ENCODE measurements around the gene OR10AG1. TPM values are rescaled to one million over a fixed set of nuclear protein-coding genes. Genes with fewer than 3 reads are reported as not detected.

OR10AG1 gene
- total RNA-seq = not detected

DNA sequence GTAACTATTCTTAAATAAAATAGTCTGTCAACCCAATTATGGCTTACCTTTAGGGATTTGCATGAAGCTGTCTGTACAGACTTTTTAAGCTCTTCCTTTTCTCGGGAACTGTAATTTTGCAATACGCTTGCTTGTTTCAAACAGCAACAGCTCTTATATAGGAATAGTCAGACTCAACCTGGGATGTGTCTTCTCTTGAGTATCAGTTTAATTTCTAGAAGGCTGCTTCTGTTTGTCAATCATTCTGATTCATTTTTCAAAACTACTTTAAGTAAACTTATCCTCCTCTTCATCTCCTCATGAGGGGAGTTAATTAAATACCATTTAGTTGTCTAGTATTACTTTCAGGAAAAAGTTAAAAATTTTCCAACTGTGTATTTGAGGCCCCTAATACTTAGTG lies at the start of gene OR10AG1:
TSS of gene OR10AG1 (minus strand) at position 101 of the 400 bp plus-strand sequence. CDS start at position 63, 38 bp downstream.
- intact Hi-C loops (cut with DNase I; ENCODE audit: low total_unique reads) = no loop called here
- no peak for TF ChIP-seq POLR2A (IDR thresholded peaks at IDR 0.05)
- no peak for TF ChIP-seq CTCF (IDR thresholded peaks at IDR 0.05)
- WGBS, 2 donors = 79 to 81% methylated on average over 2 of the region's 2 CpGs
- no peak for DNase-seq (ENCODE audit: low spot score in 2 of 2)
- H3K4me3 ChIP-seq (ENCODE audit: low read depth, poor library complexity, severe bottlenecking) = no peak within 1 kb of the TSS

- no peak overlapping the region for H3K4me3 ChIP-seq (ENCODE audit: low read depth, poor library complexity, severe bottlenecking)
- 22 to 39% methylated on average over 2 of the region's 2 CpGs for WGBS, 2 donors
- no peak for DNase-seq (ENCODE audit: low spot score in 2 of 2)
- intact Hi-C loops (cut with DNase I; ENCODE audit: low total_unique reads) = no loop called here
- TF ChIP-seq POLR2A (IDR thresholded peaks at IDR 0.05) (no peak), CTCF (IDR thresholded peaks at IDR 0.05) (no peak)
Measured at GRCh38 chr11:56013805-56014204, 44.1 kb upstream of the OR10AG1 start.

- no peak overlapping the region for H3K4me3 ChIP-seq (ENCODE audit: low read depth, poor library complexity, severe bottlenecking)
- DNase-seq (ENCODE audit: low spot score in 2 of 2) = no peak
- TF ChIP-seq CTCF (IDR thresholded peaks at IDR 0.05) (no peak), POLR2A (IDR thresholded peaks at IDR 0.05) (no peak)
- intact Hi-C loops (cut with DNase I; ENCODE audit: low total_unique reads) = no loop called here
Measured at GRCh38 chr11:56010716-56011115, 41.0 kb upstream of the OR10AG1 start.

DNA sequence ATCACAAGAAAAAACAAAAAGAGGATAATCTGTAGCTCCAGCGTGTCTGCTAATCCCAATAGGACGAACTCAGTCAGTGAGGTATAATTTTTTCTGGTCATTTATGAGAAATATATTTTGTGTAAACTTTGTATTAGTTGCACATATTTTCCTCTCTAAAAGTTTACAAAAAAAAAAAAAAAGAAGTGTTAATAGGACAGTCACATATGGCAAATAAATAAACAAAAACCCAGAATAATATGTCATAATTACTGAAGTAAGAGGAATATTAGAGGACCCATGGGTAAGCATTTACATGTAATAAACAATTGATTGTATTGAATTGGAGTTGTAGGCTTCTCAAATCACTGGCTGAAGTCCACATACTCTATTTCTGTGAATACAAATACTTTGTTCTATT lies 24.8 kb upstream of the OR10AG1 start, which contains the start of gene OR5F1:
TSS of gene OR5F1 (minus strand) at position 101 of the 400 bp plus-strand sequence. CDS start at position 101, 0 bp downstream.
- intact Hi-C loops (cut with DNase I; ENCODE audit: low total_unique reads) = no loop called here
- WGBS, 2 donors = 58 to 69% methylated on average over 2 of the region's 2 CpGs
- no peak for TF ChIP-seq POLR2A (IDR thresholded peaks at IDR 0.05)
- no peak for TF ChIP-seq CTCF (IDR thresholded peaks at IDR 0.05)
- no peak for DNase-seq (ENCODE audit: low spot score in 2 of 2)
- no peak within 1 kb of the TSS for H3K4me3 ChIP-seq (ENCODE audit: low read depth, poor library complexity, severe bottlenecking)

GRCh38 chr11:55970935-55971334 lies 1.2 kb upstream of the OR10AG1 start:
- intact Hi-C loops (cut with DNase I; ENCODE audit: low total_unique reads) = no loop called here
- no peak for TF ChIP-seq CTCF (IDR thresholded peaks at IDR 0.05)
- no peak for TF ChIP-seq POLR2A (IDR thresholded peaks at IDR 0.05)
- 87 to 94% methylated on average over 3 of the region's 3 CpGs for WGBS, 2 donors
- no peak for DNase-seq (ENCODE audit: low spot score in 2 of 2)
- no peak overlapping the region for H3K4me3 ChIP-seq (ENCODE audit: low read depth, poor library complexity, severe bottlenecking)

DNA sequence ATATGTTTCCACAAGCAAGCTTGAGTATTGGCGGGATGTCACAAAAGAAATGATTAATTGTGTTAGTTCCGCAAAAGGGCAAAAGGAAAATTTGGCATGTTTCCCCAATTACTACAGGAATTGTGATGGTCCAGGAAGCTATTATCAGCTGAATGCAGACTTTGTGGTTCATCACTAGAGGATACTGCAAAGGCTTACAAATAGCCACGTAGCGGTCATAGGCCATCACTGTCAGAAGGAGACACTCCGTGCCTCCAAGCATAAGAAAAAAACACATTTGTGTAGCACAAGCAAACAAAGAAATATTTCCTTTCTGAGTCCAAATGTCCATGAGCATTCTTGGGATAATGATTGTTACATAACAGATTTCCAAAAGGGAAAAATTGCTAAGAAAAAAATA lies 1.8 kb downstream of the OR10AG1 start:
- DNase-seq (ENCODE audit: low spot score in 2 of 2) = no peak

More for the DNA sequence above, 1.8 kb downstream of the OR10AG1 start:
- no peak for TF ChIP-seq POLR2A (IDR thresholded peaks at IDR 0.05)
- TF ChIP-seq CTCF (IDR thresholded peaks at IDR 0.05) = no peak
- no peak overlapping the region for H3K4me3 ChIP-seq (ENCODE audit: low read depth, poor library complexity, severe bottlenecking)
- intact Hi-C loops (cut with DNase I; ENCODE audit: low total_unique reads) = no loop called here
- 84 to 85% methylated on average over 5 of the region's 5 CpGs for WGBS, 2 donors

All from lower leg skin (tissue), 4 donors.